Trophoblast cell (in vitro differentiated cells and primary cell): Measurements from ENCODE around the gene TUB.
A peak's percentile ranks its signal among the peaks of the same experiment; 100 is the strongest.

Source experiments
- DNase-seq, 2 donors: peaks; one replicate each; pipeline ENCODE4 v3.0.0-alpha.2; 2016
- H2AFZ ChIP-seq: 2 replicates; pipeline ENCODE4 v1.6.1; 2013; ENCODE audit warnings: low read length, moderate library complexity, mild to moderate bottlenecking; ENCODE audit not compliant: insufficient read depth, poor library complexity
- H2AK5ac ChIP-seq: 2 replicates; pipeline ENCODE4 v1.6.1; 2013; ENCODE audit warnings: mild to moderate bottlenecking, low read length
- H2BK120ac ChIP-seq: 2 replicates; pipeline ENCODE4 v1.6.1; 2013; ENCODE audit warnings: low read length, mild to moderate bottlenecking, moderate library complexity; ENCODE audit not compliant: insufficient read depth, poor library complexity
- H2BK12ac ChIP-seq: 2 replicates; pipeline ENCODE4 v1.6.1; 2013; ENCODE audit warnings: mild to moderate bottlenecking, low read length, moderate library complexity
- H2BK5ac ChIP-seq: 2 replicates; pipeline ENCODE4 v1.6.1; 2013; ENCODE audit warnings: low read length, low read depth, moderate library complexity, mild to moderate bottlenecking; ENCODE audit not compliant: poor library complexity
- H3K14ac ChIP-seq: 2 replicates; pipeline ENCODE4 v1.6.1; 2013; ENCODE audit warnings: mild to moderate bottlenecking, low read length
- H3K18ac ChIP-seq: 2 replicates; pipeline ENCODE4 v1.6.1; 2013; ENCODE audit warnings: mild to moderate bottlenecking, low read length
- H3K23ac ChIP-seq: 2 replicates; pipeline ENCODE4 v1.6.1; 2013; ENCODE audit warnings: low read length
- H3K27ac ChIP-seq: 2 replicates; pipeline ENCODE4 v1.5.1; 2013; ENCODE audit warnings: low read depth, mild to moderate bottlenecking, inconsistent platforms, low read length, moderate library complexity
- H3K27me3 ChIP-seq: 2 replicates; pipeline ENCODE4 v1.6.1; 2013; ENCODE audit warnings: inconsistent platforms, mild to moderate bottlenecking, low read length, moderate library complexity; ENCODE audit not compliant: insufficient read depth
- H3K36me3 ChIP-seq, 2 experiments: 1 replicate in 1 of 2; 2 replicates in 1 of 2; pipeline ENCODE4 v1.6.1; 2013; ENCODE audit warnings: low read length in 2 of 2, mild to moderate bottlenecking in 2 of 2, moderate library complexity in 1 of 2; ENCODE audit not compliant: insufficient read depth in 2 of 2, control insufficient read depth in 1 of 2
- H3K4ac ChIP-seq: 2 replicates; pipeline ENCODE4 v1.6.1; 2013; ENCODE audit warnings: low read depth, mild to moderate bottlenecking, low read length, moderate library complexity
- H3K4me1 ChIP-seq, 2 experiments: 1 replicate in 1 of 2; 2 replicates in 1 of 2; pipeline ENCODE4 v1.6.1; 2013; ENCODE audit warnings: low read length in 2 of 2, mild to moderate bottlenecking in 2 of 2, moderate library complexity in 1 of 2; ENCODE audit not compliant: insufficient read depth in 2 of 2, control insufficient read depth in 1 of 2
- H3K4me2 ChIP-seq: 2 replicates; pipeline ENCODE4 v1.6.1; 2013; ENCODE audit warnings: inconsistent platforms, mild to moderate bottlenecking, low read length, moderate library complexity
- H3K4me3 ChIP-seq: 2 replicates; pipeline ENCODE4 v1.5.1; 2013; ENCODE audit warnings: mild to moderate bottlenecking, low read depth, low read length, inconsistent platforms
- H3K79me1 ChIP-seq: one replicate; pipeline ENCODE4 v1.6.1; 2013; ENCODE audit warnings: low read length
- H3K79me2 ChIP-seq: 2 replicates; pipeline ENCODE4 v1.6.1; 2013; ENCODE audit warnings: low read length, mild to moderate bottlenecking; ENCODE audit not compliant: control insufficient read depth, insufficient read depth, poor library complexity
- H3K9ac ChIP-seq: 2 replicates; pipeline ENCODE4 v1.6.1; 2013; ENCODE audit warnings: mild to moderate bottlenecking, low read length
- H3K9me3 ChIP-seq: 2 replicates; pipeline ENCODE4 v1.6.1; 2013; ENCODE audit warnings: low read depth, mild to moderate bottlenecking, control low read depth, inconsistent platforms, low read length; ENCODE audit not compliant: insufficient read depth
- H4K12ac ChIP-seq: 2 replicates; pipeline ENCODE4 v1.6.1; 2013; ENCODE audit warnings: low read depth, mild to moderate bottlenecking, low read length, moderate library complexity
- H4K8ac ChIP-seq: 2 replicates; pipeline ENCODE4 v1.6.1; 2013; ENCODE audit warnings: low read depth, mild to moderate bottlenecking, low read length, moderate library complexity
- H4K91ac ChIP-seq: one replicate; pipeline ENCODE4 v1.6.1; 2013; ENCODE audit warnings: low read depth, mild to moderate bottlenecking, low read length, moderate library complexity
- WGBS: extraction: QIAGEN DNeasy Blood & Tissue Kit; methylation state at CpG from one replicate; pipeline ENCODE4 v1.1.7; 2013; ENCODE audit warnings: missing lambda C conversion rate; ENCODE audit not compliant: insufficient read length, insufficient coverage; ENCODE audit errors: extremely low coverage; 5-methylcytosine and 5-hydroxymethylcytosine counted together

TUB gene

GRCh38 chr11:8067929-8068575 lies 13.0 kb upstream of the TUB start:
- Histone ChIP-seq H3K9me3 (no peaks in the 10 kb centered on the region), H3K79me1 (no peaks in the 10 kb centered on the region), H3K4me3 (no peak overlapping the region), H2BK120ac (no peak overlapping the region), H3K14ac (no peak overlapping the region), H3K27ac (no peak overlapping the region), H3K18ac (no peak overlapping the region), H3K79me2 (no peaks in the 10 kb centered on the region), H3K4ac (no peak overlapping the region), H2BK5ac (no peak overlapping the region), H3K36me3 (no peaks in the 10 kb centered on the region), H2BK12ac (no peak overlapping the region), H4K12ac (no peak overlapping the region), H3K4me2 (no peak overlapping the region), H2AFZ (peak overlapping the region; percentile 0), H3K9ac (no peak overlapping the region), H3K4me1 (no peaks in the 10 kb centered on the region), H3K27me3 (no peaks in the 10 kb centered on the region), H4K91ac (no peak overlapping the region), H2AK5ac (no peak overlapping the region), H3K23ac (no peak overlapping the region), H4K8ac (no peak overlapping the region)
- DNase-seq, result no peak
- no CpG with 5 or more reads among the region's 13 CpGs for WGBS

- no peak overlapping the region for H4K12ac ChIP-seq
- no peak overlapping the region for H3K27ac ChIP-seq
- no peak for DNase-seq
- no peaks in the 10 kb centered on the region for H3K79me1 ChIP-seq
- H2BK12ac ChIP-seq, result no peak overlapping the region
- no peaks in the 10 kb centered on the region for H3K9me3 ChIP-seq
- H3K4me2 ChIP-seq, result no peak overlapping the region
- H3K14ac ChIP-seq, result no peak overlapping the region
- H2BK5ac ChIP-seq, result no peak overlapping the region
- no peak overlapping the region for H3K18ac ChIP-seq
- no peak overlapping the region for H4K91ac ChIP-seq
- H3K4me3 ChIP-seq, result no peak overlapping the region
- no peaks in the 10 kb centered on the region for H3K4me1 ChIP-seq
- H2AK5ac ChIP-seq, result no peak overlapping the region
- no CpG with 5 or more reads among the region's 15 CpGs for WGBS
- H3K79me2 ChIP-seq, result no peaks in the 10 kb centered on the region
- H3K9ac ChIP-seq, result no peak overlapping the region
- H2BK120ac ChIP-seq, result no peak overlapping the region
- no peaks in the 10 kb centered on the region for H3K27me3 ChIP-seq
- no peak overlapping the region for H4K8ac ChIP-seq
- H3K4ac ChIP-seq, result no peak overlapping the region
- no peaks in the 10 kb centered on the region for H3K36me3 ChIP-seq
- peak overlapping the region; percentile 0 for H2AFZ ChIP-seq
- no peak overlapping the region for H3K23ac ChIP-seq
These were observed 12.3 kb upstream of the TUB start for GRCh38 chr11:8068605-8069221.

- Histone ChIP-seq H3K27ac (no peak overlapping the region), H4K12ac (no peak overlapping the region), H2AFZ (no peak overlapping the region), H2BK120ac (no peak overlapping the region), H3K14ac (no peak overlapping the region), H3K36me3 (no peaks in the 10 kb centered on the region), H3K79me1 (no peaks in the 10 kb centered on the region), H2BK5ac (no peak overlapping the region), H3K4me1 (no peaks in the 10 kb centered on the region), H3K9me3 (no peaks in the 10 kb centered on the region), H3K27me3 (no peaks in the 10 kb centered on the region), H3K79me2 (no peaks in the 10 kb centered on the region), H4K8ac (no peak overlapping the region), H3K4me2 (no peak overlapping the region), H3K4ac (no peak overlapping the region), H3K9ac (no peak overlapping the region), H3K23ac (no peak overlapping the region), H2AK5ac (no peak overlapping the region), H2BK12ac (no peak overlapping the region), H4K91ac (no peak overlapping the region), H3K18ac (no peak overlapping the region), H3K4me3 (peak overlapping the region; percentile 39)
- no CpG with 5 or more reads among the region's 8 CpGs for WGBS
- DNase-seq, result no peak
These were observed 11.2 kb upstream of the TUB start for GRCh38 chr11:8069771-8070170.

- no peaks in the 10 kb centered on the region for H3K79me1 ChIP-seq
- no peaks in the 10 kb centered on the region for H3K36me3 ChIP-seq
- no peak overlapping the region for H3K18ac ChIP-seq
- no peaks in the 10 kb centered on the region for H3K79me2 ChIP-seq
- no peaks in the 10 kb centered on the region for H3K9me3 ChIP-seq
- H3K27me3 ChIP-seq, result no peaks in the 10 kb centered on the region
- H3K4ac ChIP-seq, result no peak overlapping the region
- DNase-seq, result peak in 1 of 2 donors; percentile 25
- no peak overlapping the region for H2BK5ac ChIP-seq
- no peak overlapping the region for H4K91ac ChIP-seq
- no peak overlapping the region for H3K9ac ChIP-seq
- no peak overlapping the region for H2AFZ ChIP-seq
- H3K4me3 ChIP-seq, result no peak overlapping the region
- H3K14ac ChIP-seq, result no peak overlapping the region
- H3K4me2 ChIP-seq, result no peak overlapping the region
- H2AK5ac ChIP-seq, result no peak overlapping the region
- H3K23ac ChIP-seq, result no peak overlapping the region
- WGBS, result no CpG with 5 or more reads among the region's 3 CpGs
- no peak overlapping the region for H3K27ac ChIP-seq
- no peaks in the 10 kb centered on the region for H3K4me1 ChIP-seq
- no peak overlapping the region for H4K12ac ChIP-seq
- H2BK120ac ChIP-seq, result no peak overlapping the region
- H2BK12ac ChIP-seq, result no peak overlapping the region
- no peak overlapping the region for H4K8ac ChIP-seq
These were observed 10.4 kb upstream of the TUB start for GRCh38 chr11:8070417-8071115.
